Liver (tissue), 9 donors: ENCODE results near the gene APOOL. TPM values are rescaled to one million over a fixed set of nuclear protein-coding genes. Genes with fewer than 3 reads are reported as not detected.

ENCODE experiments used
- DNase-seq: peaks from one replicate; pipeline ENCODE4 v3.0.0-alpha.2; 2017; ENCODE audit warnings: low spot score
- H3K27ac ChIP-seq, 2 donors: one replicate each; pipeline ENCODE4 v1.7.0; 2013; ENCODE audit warnings: inconsistent platforms in 2 of 2, low read length in 2 of 2, control low read depth in 1 of 2, low read depth in 1 of 2, mild to moderate bottlenecking in 1 of 2
- H3K27me3 ChIP-seq, 4 donors: one replicate each; pipeline versions ENCODE4 v1.6.1 to v1.7.0; 2013; ENCODE audit warnings: low read length in 3 of 4, inconsistent platforms in 1 of 4, mild to moderate bottlenecking in 1 of 4, moderate library complexity in 1 of 4; ENCODE audit not compliant: control insufficient read depth in 4 of 4, insufficient read depth in 4 of 4
- H3K36me3 ChIP-seq, 4 donors: one replicate each; pipeline versions ENCODE4 v1.6.1 to v1.7.0; 2013; ENCODE audit warnings: low read length in 3 of 4, mild to moderate bottlenecking in 3 of 4, low read depth in 1 of 4, moderate library complexity in 1 of 4; ENCODE audit not compliant: control insufficient read depth in 4 of 4, insufficient read depth in 3 of 4
- H3K4me1 ChIP-seq, 4 donors: one replicate each; pipeline versions ENCODE4 v1.6.1 to v1.7.0; 2013; ENCODE audit warnings: low read length in 3 of 4, mild to moderate bottlenecking in 3 of 4, moderate library complexity in 1 of 4; ENCODE audit not compliant: control insufficient read depth in 4 of 4, insufficient read depth in 4 of 4
- H3K4me3 ChIP-seq, 3 donors: one replicate each; pipeline versions ENCODE4 v1.6.1 to v1.7.0; 2013; ENCODE audit warnings: low read length in 3 of 3, control low read depth in 1 of 3, low read depth in 1 of 3, mild to moderate bottlenecking in 1 of 3
- H3K9ac ChIP-seq, 2 donors: one replicate each; pipeline ENCODE4 v1.7.0; 2013; ENCODE audit warnings: low read length in 2 of 2, mild to moderate bottlenecking in 2 of 2, moderate library complexity in 2 of 2, control low read depth in 1 of 2, low read depth in 1 of 2
- H3K9me3 ChIP-seq, 4 donors: one replicate each; pipeline versions ENCODE4 v1.6.1 to v1.7.0; 2013; ENCODE audit warnings: low read length in 3 of 4; ENCODE audit not compliant: control insufficient read depth in 4 of 4
- EGR1 ChIP-seq, 2 donors: IDR thresholded peaks; 2 replicates each; pipeline ENCODE4 v1.6.1; 2016 to 2018; ENCODE audit warnings: antibody characterized with exemption in 2 of 2, low read depth in 2 of 2
- FOXA1 ChIP-seq: IDR thresholded peaks from 2 replicates; pipeline ENCODE4 v1.6.1; 2016; ENCODE audit warnings: antibody characterized with exemption
- FOXA2 ChIP-seq: IDR thresholded peaks from 2 replicates; pipeline ENCODE4 v1.6.1; 2016; ENCODE audit warnings: antibody characterized with exemption
- GABPA ChIP-seq, 2 donors: IDR thresholded peaks in 1 of 2; conservative IDR thresholded peaks in 1 of 2; 2 replicates each; pipeline ENCODE4 v1.6.1; 2016; ENCODE audit warnings: antibody characterized with exemption in 2 of 2, mild to moderate bottlenecking in 1 of 2, moderate library complexity in 1 of 2
- HNF4A ChIP-seq, 2 donors: conservative IDR thresholded peaks; 2 replicates each; pipeline ENCODE4 v1.6.1; 2016; ENCODE audit warnings: antibody characterized with exemption in 2 of 2, mild to moderate bottlenecking in 2 of 2
- HNF4G ChIP-seq: IDR thresholded peaks from 2 replicates; pipeline ENCODE4 v1.6.1; 2016; ENCODE audit warnings: antibody characterized with exemption
- JUND ChIP-seq, 2 donors: IDR thresholded peaks; 2 replicates each; pipeline ENCODE4 v1.6.1; 2016; ENCODE audit warnings: antibody characterized with exemption in 2 of 2
- MAX ChIP-seq: IDR thresholded peaks from 2 replicates; pipeline ENCODE4 v1.6.1; 2016; ENCODE audit warnings: antibody characterized with exemption
- NR2F2 ChIP-seq: IDR thresholded peaks from 2 replicates; pipeline ENCODE4 v1.6.1; 2016; ENCODE audit warnings: antibody characterized with exemption
- RAD21 ChIP-seq, 2 donors: IDR thresholded peaks; 2 replicates each; pipeline ENCODE4 v1.6.1; 2016; ENCODE audit warnings: antibody characterized with exemption in 2 of 2, mild to moderate bottlenecking in 2 of 2
- REST ChIP-seq: IDR thresholded peaks from 2 replicates; pipeline ENCODE4 v1.6.1; 2016; ENCODE audit warnings: antibody characterized with exemption, mild to moderate bottlenecking
- RXRA ChIP-seq, 2 donors: IDR thresholded peaks; 2 replicates each; pipeline ENCODE4 v1.6.1; 2017 to 2018; ENCODE audit warnings: antibody characterized with exemption in 2 of 2, mild to moderate bottlenecking in 1 of 2
- SP1 ChIP-seq: IDR thresholded peaks from 2 replicates; pipeline ENCODE4 v1.6.1; 2018; ENCODE audit warnings: antibody characterized with exemption, mild to moderate bottlenecking
- TAF1 ChIP-seq: conservative IDR thresholded peaks from 2 replicates; pipeline ENCODE4 v1.6.1; 2016; ENCODE audit warnings: antibody characterized with exemption, mild to moderate bottlenecking
- YY1 ChIP-seq: IDR thresholded peaks from 2 replicates; pipeline ENCODE4 v1.6.1; 2016; ENCODE audit warnings: antibody characterized with exemption, mild to moderate bottlenecking
- ZBTB33 ChIP-seq: IDR thresholded peaks from 2 replicates; pipeline ENCODE4 v1.6.1; 2016; ENCODE audit warnings: antibody characterized with exemption
- WGBS: extraction: QIAGEN DNeasy Blood & Tissue Kit; methylation state at CpG from one replicate; pipeline ENCODE4 v1.1.7; 2013; 5-methylcytosine and 5-hydroxymethylcytosine counted together
- polyA plus RNA-seq, 2 donors: library from polyadenylated mRNA; stranded (reverse) in 1 of 2; unstranded in 1 of 2; fragments of 200-250 nt in 1 of 2; fragments of >200 nt in 1 of 2; fragmentation: Nextera tagmentation in 1 of 2; extraction: Ambion mirVana in 1 of 2; gene quantifications; one replicate each; pipeline versions ENCODE4 v1.2.1 to v1.2.3, GENCODE V29; 2013 to 2015
- total RNA-seq, 2 donors: library from RNA; depleted of rRNA; stranded (reverse); fragments of >200 nt; gene quantifications; one replicate each; pipeline ENCODE4 v1.2.3, GENCODE V29; 2014
- TF ChIP-seq, protein P1 (sequence below): IDR thresholded peaks from 2 replicates; pipeline ENCODE4 v1.6.1; 2016; ENCODE audit warnings: antibody characterized with exemption
- TF ChIP-seq, protein P2 (sequence below): fragments of 150-350 bp; IDR thresholded peaks from 2 replicates; pipeline ENCODE4 v1.5.1; 2017; ENCODE audit warnings: improper control_type of control experiment, low read depth, low read length; ENCODE audit not compliant: missing input control
- donor health status: healthy.
- donor health status: healthy.
- donor health status: healthy.
- donor health status: healthy.
- donor health status: healthy.

The APOOL gene
- total and polyA plus RNA-seq, 4 donors, result 7.5 to 12.1 (median 10.7) TPM

- TF ChIP-seq MAX, result no peak
- TF ChIP-seq YY1, result no peak
Observed at GRCh38 chrX:85001344-85001743, 2.3 kb upstream of the APOOL start (continued).

DNA sequence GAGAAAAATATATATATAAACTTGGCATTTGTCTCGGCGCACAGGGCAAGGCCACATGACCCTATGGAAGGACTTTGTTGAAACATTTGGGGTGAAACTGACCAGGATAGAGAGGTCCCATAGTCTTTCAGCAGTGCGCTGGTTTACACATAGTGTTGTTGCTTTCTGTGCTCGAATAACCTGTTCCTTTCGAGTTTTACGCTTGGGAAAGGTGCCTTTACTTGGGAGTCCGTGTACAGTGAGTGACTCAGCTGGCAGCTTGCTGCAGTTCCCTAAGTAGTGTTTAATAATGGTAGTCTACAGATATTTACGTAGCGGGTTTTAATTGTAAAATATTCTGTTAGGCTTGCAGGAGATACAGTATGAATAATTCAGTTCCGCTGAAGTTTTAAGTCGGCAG, 578 bp downstream of the APOOL start:
- Histone ChIP-seq H3K9ac (peak overlapping the region; percentile 26 to 49), H3K27me3 (no peaks in the 10 kb centered on the region), H3K4me3 (peak overlapping the region; percentile 78 to 81 (median 79)), H3K9me3 (peaks cover 0 to 4% (median 0%) of the 10 kb centered on the region in 4 donors), H3K27ac (peak overlapping the region; percentile 68 to 74), H3K36me3 (no peaks in the 10 kb centered on the region), H3K4me1 (peaks cover 0 to 5% (median 3%) of the 10 kb centered on the region in 4 donors)
- WGBS, result 10% methylated on average over 11 of the region's 11 CpGs
- no peak for TF ChIP-seq MAX
- TF ChIP-seq FOXA2, result no peak
- no peak for TF ChIP-seq YY1
- TF ChIP-seq JUND (IDR thresholded peaks at IDR 0.05), result no peak
- TF ChIP-seq TAF1, result no peak
- TF ChIP-seq GABPA (IDR thresholded peaks at IDR 0.05 in 1 of 2, conservative IDR thresholded peaks at IDR 0.05 in 1 of 2), result no peak
- no peak for TF ChIP-seq HNF4G
- TF ChIP-seq, protein P1, sequence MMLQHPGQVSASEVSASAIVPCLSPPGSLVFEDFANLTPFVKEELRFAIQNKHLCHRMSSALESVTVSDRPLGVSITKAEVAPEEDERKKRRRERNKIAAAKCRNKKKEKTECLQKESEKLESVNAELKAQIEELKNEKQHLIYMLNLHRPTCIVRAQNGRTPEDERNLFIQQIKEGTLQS, result no peak
- TF ChIP-seq RXRA (IDR thresholded peaks at IDR 0.05), result no peak
- no peak for TF ChIP-seq FOXA1
- TF ChIP-seq SP1, result no peak
- no peak for TF ChIP-seq HNF4A (conservative IDR thresholded peaks at IDR 0.05)
- no peak for TF ChIP-seq EGR1 (IDR thresholded peaks at IDR 0.05; ENCODE audit: low read depth in 2 of 2)
- no peak for TF ChIP-seq REST
- no peak for TF ChIP-seq ZBTB33
- TF ChIP-seq, protein P2, sequence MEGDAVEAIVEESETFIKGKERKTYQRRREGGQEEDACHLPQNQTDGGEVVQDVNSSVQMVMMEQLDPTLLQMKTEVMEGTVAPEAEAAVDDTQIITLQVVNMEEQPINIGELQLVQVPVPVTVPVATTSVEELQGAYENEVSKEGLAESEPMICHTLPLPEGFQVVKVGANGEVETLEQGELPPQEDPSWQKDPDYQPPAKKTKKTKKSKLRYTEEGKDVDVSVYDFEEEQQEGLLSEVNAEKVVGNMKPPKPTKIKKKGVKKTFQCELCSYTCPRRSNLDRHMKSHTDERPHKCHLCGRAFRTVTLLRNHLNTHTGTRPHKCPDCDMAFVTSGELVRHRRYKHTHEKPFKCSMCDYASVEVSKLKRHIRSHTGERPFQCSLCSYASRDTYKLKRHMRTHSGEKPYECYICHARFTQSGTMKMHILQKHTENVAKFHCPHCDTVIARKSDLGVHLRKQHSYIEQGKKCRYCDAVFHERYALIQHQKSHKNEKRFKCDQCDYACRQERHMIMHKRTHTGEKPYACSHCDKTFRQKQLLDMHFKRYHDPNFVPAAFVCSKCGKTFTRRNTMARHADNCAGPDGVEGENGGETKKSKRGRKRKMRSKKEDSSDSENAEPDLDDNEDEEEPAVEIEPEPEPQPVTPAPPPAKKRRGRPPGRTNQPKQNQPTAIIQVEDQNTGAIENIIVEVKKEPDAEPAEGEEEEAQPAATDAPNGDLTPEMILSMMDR, result no peak
- no peak for TF ChIP-seq NR2F2
- TF ChIP-seq RAD21 (IDR thresholded peaks at IDR 0.05), result no peak
- no peak for DNase-seq
